ENCODE data around the gene COQ8A.

GRCh38 chr1:226987179-226987536 lies 47.1 kb downstream of the COQ8A start:
- TF ChIP-seq POLR2A (IDR thresholded peaks at IDR 0.05) = no peak
- TF ChIP-seq CTCF (IDR thresholded peaks at IDR 0.05) = no peak
- no peak for TF ChIP-seq POLR2AphosphoS5 (IDR thresholded peaks at IDR 0.05)

Measured in prostate gland (tissue), 2 donors.